PFSK-1 (cell line): ENCODE measurements around the gene KIAA2012.

ENCODE experiments used
- FOXP2 ChIP-seq: optimal IDR thresholded peaks from 2 replicates; pipeline ENCODE3; 2011; ENCODE audit warnings: borderline replicate concordance, control low read depth, inconsistent platforms; ENCODE audit not compliant: insufficient read depth; ENCODE audit errors: extremely low read length, extremely low read depth
- POLR2AphosphoS5 ChIP-seq: IDR thresholded peaks from 2 replicates; pipeline ENCODE4 v1.6.1; 2012; ENCODE audit warnings: low read depth, mild to moderate bottlenecking, control low read depth, low read length, moderate library complexity
- SIN3A ChIP-seq: IDR thresholded peaks from 2 replicates; pipeline ENCODE4 v1.6.1; 2012; ENCODE audit warnings: mild to moderate bottlenecking, low read length, moderate library complexity, borderline replicate concordance; ENCODE audit not compliant: insufficient read depth
- TAF1 ChIP-seq: IDR thresholded peaks from 2 replicates; pipeline ENCODE4 v1.6.1; 2012; ENCODE audit warnings: low read length, control low read depth, borderline replicate concordance; ENCODE audit not compliant: insufficient read depth
- TF ChIP-seq, protein P1 (sequence below), 2 experiments: IDR thresholded peaks; 2 replicates each; pipeline versions ENCODE4 v1.6.1 to v1.8.0; 2011 to 2012; ENCODE audit warnings: low read depth in 2 of 2, low read length in 2 of 2, control low read depth in 1 of 2, inconsistent platforms in 1 of 2, mild to moderate bottlenecking in 1 of 2, moderate library complexity in 1 of 2; ENCODE audit not compliant: insufficient read depth in 1 of 2

The KIAA2012 gene

DNA sequence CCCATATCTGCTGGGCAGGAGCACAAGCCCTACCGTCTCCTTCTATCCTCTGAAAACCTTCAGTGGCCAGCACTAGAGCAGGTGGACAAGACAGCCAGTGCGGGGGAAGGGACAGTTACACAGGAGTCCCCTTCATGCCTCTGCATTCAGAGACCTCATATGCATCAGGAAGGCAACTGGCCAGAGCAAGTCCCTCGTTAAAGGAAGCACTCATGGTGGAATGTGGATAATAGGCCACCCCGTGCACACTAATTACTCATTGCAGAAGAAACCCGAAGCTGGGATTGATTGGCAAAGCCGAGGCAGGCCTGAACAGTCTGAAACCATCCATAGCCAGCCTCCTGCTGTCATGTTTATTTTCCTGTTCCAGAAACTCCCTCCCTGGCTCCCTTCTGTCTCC lies 11.2 kb downstream of the KIAA2012 start:
- no peak for TF ChIP-seq SIN3A
- no peak for TF ChIP-seq POLR2AphosphoS5

DNA sequence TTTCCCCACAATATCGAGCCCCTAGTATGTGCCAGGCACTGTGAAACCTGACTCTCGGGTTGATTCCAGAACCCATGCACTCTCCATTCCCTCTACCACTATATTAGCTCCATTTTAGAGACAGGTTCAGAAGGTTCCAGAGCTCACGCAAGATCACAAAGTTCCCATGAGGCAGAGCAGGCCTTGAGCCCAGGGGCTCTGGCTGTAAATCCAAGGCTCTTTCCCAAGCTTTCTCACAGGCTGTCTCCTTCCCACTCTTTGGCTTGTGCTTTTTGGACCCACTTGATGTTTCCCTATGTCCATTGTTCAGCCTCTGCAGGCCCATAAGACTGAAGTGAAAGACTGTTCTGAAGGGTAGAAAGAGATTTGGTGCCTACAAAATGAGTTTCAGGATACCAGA lies 15.7 kb downstream of the KIAA2012 start:
- TF ChIP-seq FOXP2 (no peak), POLR2AphosphoS5 (no peak), SIN3A (no peak), TAF1 (no peak)
- TF ChIP-seq, protein P1, sequence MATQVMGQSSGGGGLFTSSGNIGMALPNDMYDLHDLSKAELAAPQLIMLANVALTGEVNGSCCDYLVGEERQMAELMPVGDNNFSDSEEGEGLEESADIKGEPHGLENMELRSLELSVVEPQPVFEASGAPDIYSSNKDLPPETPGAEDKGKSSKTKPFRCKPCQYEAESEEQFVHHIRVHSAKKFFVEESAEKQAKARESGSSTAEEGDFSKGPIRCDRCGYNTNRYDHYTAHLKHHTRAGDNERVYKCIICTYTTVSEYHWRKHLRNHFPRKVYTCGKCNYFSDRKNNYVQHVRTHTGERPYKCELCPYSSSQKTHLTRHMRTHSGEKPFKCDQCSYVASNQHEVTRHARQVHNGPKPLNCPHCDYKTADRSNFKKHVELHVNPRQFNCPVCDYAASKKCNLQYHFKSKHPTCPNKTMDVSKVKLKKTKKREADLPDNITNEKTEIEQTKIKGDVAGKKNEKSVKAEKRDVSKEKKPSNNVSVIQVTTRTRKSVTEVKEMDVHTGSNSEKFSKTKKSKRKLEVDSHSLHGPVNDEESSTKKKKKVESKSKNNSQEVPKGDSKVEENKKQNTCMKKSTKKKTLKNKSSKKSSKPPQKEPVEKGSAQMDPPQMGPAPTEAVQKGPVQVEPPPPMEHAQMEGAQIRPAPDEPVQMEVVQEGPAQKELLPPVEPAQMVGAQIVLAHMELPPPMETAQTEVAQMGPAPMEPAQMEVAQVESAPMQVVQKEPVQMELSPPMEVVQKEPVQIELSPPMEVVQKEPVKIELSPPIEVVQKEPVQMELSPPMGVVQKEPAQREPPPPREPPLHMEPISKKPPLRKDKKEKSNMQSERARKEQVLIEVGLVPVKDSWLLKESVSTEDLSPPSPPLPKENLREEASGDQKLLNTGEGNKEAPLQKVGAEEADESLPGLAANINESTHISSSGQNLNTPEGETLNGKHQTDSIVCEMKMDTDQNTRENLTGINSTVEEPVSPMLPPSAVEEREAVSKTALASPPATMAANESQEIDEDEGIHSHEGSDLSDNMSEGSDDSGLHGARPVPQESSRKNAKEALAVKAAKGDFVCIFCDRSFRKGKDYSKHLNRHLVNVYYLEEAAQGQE (IDR thresholded peaks at IDR 0.05; ENCODE audit: insufficient read depth in 1 of 2, low read depth in 2 of 2, low read length in 2 of 2) = no peak

DNA sequence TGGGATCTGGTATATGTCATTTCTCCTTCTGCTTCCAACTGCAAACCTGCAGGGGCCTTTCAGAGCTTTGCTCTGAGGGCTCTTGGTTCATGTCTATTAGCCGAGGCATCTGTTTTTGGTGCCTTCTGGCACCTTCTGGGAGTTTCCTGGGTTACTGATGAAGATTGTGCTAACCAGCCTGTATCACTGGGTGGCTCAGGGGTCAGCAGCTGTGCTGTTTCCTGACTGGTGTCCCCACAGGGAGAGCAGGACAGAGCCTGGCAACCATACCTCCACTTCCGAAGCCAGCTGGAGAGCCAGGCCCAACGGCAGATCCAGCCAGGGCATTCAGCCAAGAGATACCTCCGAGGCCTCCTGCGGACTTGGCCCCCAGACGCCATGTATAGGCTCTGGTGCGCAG lies 17.5 kb downstream of the KIAA2012 start:
- no peak for TF ChIP-seq POLR2AphosphoS5
- no peak for TF ChIP-seq FOXP2
- no peak for TF ChIP-seq SIN3A
- TF ChIP-seq, protein P1 (IDR thresholded peaks at IDR 0.05; ENCODE audit: insufficient read depth in 1 of 2, low read depth in 2 of 2, low read length in 2 of 2) = no peak
- no peak for TF ChIP-seq TAF1

DNA sequence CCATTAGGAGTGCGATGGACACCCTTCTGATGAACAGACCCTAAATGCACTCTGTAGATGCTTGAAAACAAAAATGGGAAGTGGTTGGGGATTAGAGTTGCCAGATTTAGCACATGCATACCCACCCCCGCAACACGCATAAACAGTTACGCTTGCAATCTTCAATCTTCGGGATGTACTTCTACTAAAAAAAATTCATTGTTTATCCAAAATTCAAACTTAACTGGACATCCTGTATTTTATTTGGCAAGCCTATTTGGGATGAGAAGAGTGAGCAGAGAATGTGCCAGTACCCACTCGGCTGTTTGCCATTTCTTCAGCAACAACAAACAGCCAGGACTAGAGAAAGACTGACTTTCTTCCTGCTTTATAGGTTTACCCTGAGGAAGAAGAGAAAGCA lies 18.4 kb downstream of the KIAA2012 start:
- TF ChIP-seq TAF1 (no peak), FOXP2 (no peak), SIN3A (no peak), POLR2AphosphoS5 (no peak)
- TF ChIP-seq, protein P1 (IDR thresholded peaks at IDR 0.05; ENCODE audit: insufficient read depth in 1 of 2, low read depth in 2 of 2, low read length in 2 of 2) = no peak

DNA sequence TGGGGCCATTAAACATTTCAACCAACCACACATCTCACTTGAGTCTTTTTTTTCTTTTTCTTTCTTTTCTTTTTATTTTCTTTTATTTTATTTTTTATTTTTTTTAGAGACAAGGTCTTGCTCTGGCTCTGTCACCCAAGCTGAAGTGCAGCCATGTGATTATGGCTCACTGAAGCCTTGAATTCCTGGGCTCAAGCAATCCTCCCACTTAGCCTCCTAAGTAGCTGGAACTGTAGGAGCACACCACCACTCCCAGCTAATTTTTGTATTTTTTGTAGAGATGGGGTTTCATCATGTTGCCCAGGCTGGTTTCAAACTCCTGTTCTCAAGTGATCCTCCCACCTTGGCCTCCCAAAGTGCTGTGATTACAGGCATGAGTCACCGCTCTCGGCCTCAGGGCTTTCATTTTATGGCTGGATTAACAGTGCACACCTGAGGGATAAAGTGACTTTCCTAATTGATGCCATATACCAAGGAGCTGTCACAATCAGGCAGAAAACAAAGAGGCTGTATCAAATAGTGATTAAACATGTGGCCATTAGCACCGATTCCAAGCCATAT lies 21.5 kb downstream of the KIAA2012 start:
- no peak for TF ChIP-seq FOXP2
- TF ChIP-seq, protein P1 (IDR thresholded peaks at IDR 0.05; ENCODE audit: insufficient read depth in 1 of 2, low read depth in 2 of 2, low read length in 2 of 2) = no peak
- TF ChIP-seq SIN3A = no peak
- no peak for TF ChIP-seq POLR2AphosphoS5
- no peak for TF ChIP-seq TAF1
